PC-3 (cell line): ENCODE results near the gene DNAH2. TPM values are rescaled to one million over a fixed set of nuclear protein-coding genes. Genes with fewer than 3 reads are reported as not detected.

Experiments
- ATAC-seq: fragments of 200-7000 bp; cut with Tn5 transposase; 2 replicates; pipeline ENCODE4 v1.9.1; 2020; ENCODE audit warnings: mild to moderate bottlenecking, moderate library complexity
- BruUV-seq: library from RNA; stranded (reverse); fragments of 400-500 nt; replicated peaks from 2 replicates; lab custom pipeline; 2021; lab: Mats Ljungman, UMichigan
- CTCF ChIA-PET: fragments of 300-600 bp; sonication (Branson Sonifier 250); formaldehyde crosslinking; loops from one replicate; lab custom pipeline; 2022; ENCODE audit warnings: antibody characterized with exemption; lab: Charles Lee
- POLR2A ChIA-PET: fragments of 300-600 bp; sonication (Branson Sonifier 250); formaldehyde crosslinking; loops from one replicate; lab custom pipeline; 2022; ENCODE audit warnings: antibody characterized with exemption; ENCODE audit not compliant: unreplicated experiment; lab: Charles Lee
- DNase-seq: peaks from one replicate; pipeline ENCODE4 v3.0.0-alpha.2; 2015
- H2AFZ ChIP-seq: fragments of 300-600 bp; sonication (generic); 2 replicates; pipeline ENCODE4 v1.6.0; 2016; ENCODE audit warnings: antibody characterized with exemption, low read length
- H3F3A ChIP-seq: fragments of 300-600 bp; sonication (generic); one replicate; pipeline ENCODE4 v1.6.0; 2017; ENCODE audit warnings: antibody characterized with exemption, low read length, control low read depth, mild to moderate bottlenecking; ENCODE audit not compliant: unreplicated experiment
- H3K27ac ChIP-seq: fragments of 300-600 bp; sonication (generic); 2 replicates; pipeline ENCODE4 v1.5.1; 2016; ENCODE audit warnings: mild to moderate bottlenecking, low read length
- H3K27me3 ChIP-seq: fragments of 300-600 bp; sonication (generic); 2 replicates; pipeline ENCODE4 v1.6.1; 2016; ENCODE audit warnings: low read length, mixed read lengths
- H3K36me3 ChIP-seq: fragments of 300-600 bp; sonication (generic); 2 replicates; pipeline ENCODE4 v1.6.1; 2016; ENCODE audit warnings: low read depth, mixed run types, low read length, mixed read lengths
- H3K4me1 ChIP-seq: fragments of 300-600 bp; sonication (generic); 2 replicates; pipeline ENCODE4 v1.5.1; 2016; ENCODE audit warnings: low read length; ENCODE audit not compliant: insufficient read depth
- H3K4me2 ChIP-seq: fragments of 300-600 bp; sonication (generic); 2 replicates; pipeline ENCODE4 v1.6.0; 2016; ENCODE audit warnings: low read length
- H3K4me3 ChIP-seq: fragments of 300-600 bp; sonication (generic); 2 replicates; pipeline ENCODE4 v1.5.1; 2016; ENCODE audit warnings: mild to moderate bottlenecking, low read length, mixed read lengths
- H3K79me2 ChIP-seq: fragments of 300-600 bp; sonication (generic); 2 replicates; pipeline ENCODE4 v1.6.1; 2017; ENCODE audit warnings: low read length, mixed read lengths
- H3K9ac ChIP-seq: fragments of 300-600 bp; sonication (generic); 2 replicates; pipeline ENCODE4 v1.6.0; 2016; ENCODE audit warnings: mild to moderate bottlenecking, low read length
- H3K9me2 ChIP-seq: fragments of 300-600 bp; sonication (generic); replicated peaks from 2 replicates; pipeline ENCODE4 v1.6.1; 2016; ENCODE audit warnings: mixed run types, low read length, mixed read lengths
- H3K9me3 ChIP-seq: fragments of 300-600 bp; sonication (generic); 2 replicates; pipeline ENCODE4 v1.6.1; 2016; ENCODE audit warnings: low read length, mixed read lengths
- H4K20me1 ChIP-seq: fragments of 300-600 bp; sonication (generic); 2 replicates; pipeline ENCODE4 v1.6.1; 2016; ENCODE audit warnings: low read length, mixed read lengths
- EZH2 ChIP-seq: fragments of 300-600 bp; sonication (generic); IDR thresholded peaks from one replicate; pipeline ENCODE4 v1.6.1; 2017; ENCODE audit warnings: antibody characterized with exemption, mild to moderate bottlenecking, low read length; ENCODE audit not compliant: unreplicated experiment
- EZH2phosphoT487 ChIP-seq: fragments of 300-600 bp; sonication (generic); IDR thresholded peaks from 2 replicates; pipeline ENCODE4 v1.6.1; 2018; ENCODE audit warnings: mild to moderate bottlenecking, antibody characterized with exemption, low read length, borderline replicate concordance
- intact Hi-C: fragments of 100-400 bp; cut with micrococcal nuclease; formaldehyde crosslinking; loops from 2 replicates; pipeline ENCODE4 v1.9.0; 2023
- total RNA-seq: library from RNA; depleted of rRNA; stranded (reverse); fragments of >200 nt; gene quantifications from 2 replicates; pipeline ENCODE4 v1.2.3, GENCODE V29; 2014
- TF ChIP-seq, protein P1 (sequence below): fragments of 300-600 bp; sonication (generic); conservative IDR thresholded peaks from 2 replicates; pipeline ENCODE4 v1.5.1; 2017; ENCODE audit warnings: antibody characterized with exemption, low read depth, mild to moderate bottlenecking, low read length

The DNAH2 gene
- total RNA-seq, 1 experiment from 2014 or later: 0.62 TPM

DNA sequence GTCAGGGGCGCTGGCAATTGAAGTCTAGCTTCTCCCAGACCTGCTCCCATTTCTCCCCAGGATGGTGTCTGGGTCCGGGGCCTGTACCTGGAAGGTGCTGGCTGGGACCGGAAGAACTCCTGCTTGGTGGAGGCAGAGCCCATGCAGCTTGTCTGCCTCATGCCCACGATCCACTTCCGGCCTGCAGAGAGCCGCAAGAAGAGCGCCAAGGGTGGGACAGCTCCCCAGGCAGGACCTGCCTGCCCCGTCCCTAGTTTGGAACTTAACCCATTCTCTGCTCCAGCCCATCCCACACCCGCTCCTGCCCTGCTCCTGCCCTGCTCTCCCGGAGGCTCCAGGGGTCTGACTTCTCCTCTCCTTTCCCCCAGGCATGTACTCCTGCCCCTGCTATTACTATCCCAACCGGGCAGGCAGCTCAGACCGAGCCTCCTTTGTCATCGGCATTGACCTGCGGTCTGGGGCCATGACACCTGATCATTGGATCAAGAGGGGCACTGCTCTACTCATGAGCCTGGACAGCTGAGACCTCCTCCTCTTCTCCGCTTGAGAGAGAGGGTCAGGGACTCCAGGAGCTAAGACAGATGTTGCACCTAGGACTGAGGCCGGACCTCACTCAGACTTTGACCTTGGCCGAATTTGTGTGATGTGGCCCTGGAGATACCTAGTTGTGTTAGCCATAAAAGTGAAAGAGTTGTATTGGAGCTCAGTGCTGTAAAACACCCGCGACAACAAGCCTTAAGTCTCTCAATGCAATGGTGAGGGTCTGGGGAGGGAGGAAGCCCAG lies 115.7 kb downstream of the DNAH2 start:
- Histone ChIP-seq H3K27ac (no peak overlapping the region), H3K4me2 (peak overlapping the region; percentile 85), H3K36me3 (no peaks in the 10 kb centered on the region), H2AFZ (peak overlapping the region; percentile 83; the same call in 1 of the 2 replicates), H3K4me3 (peak overlapping the region; percentile 83; the same call in 1 of the 2 replicates), H3K4me1 (peaks cover 18% of the 10 kb centered on the region), H3K9me2 (no peaks in the 10 kb centered on the region), H3K9me3 (no peaks in the 10 kb centered on the region), H3K79me2 (no peaks in the 10 kb centered on the region), H3K27me3 (no peaks in the 10 kb centered on the region), H4K20me1 (no peaks in the 10 kb centered on the region), H3F3A (no peaks in the 10 kb centered on the region), H3K9ac (no peak overlapping the region)
- DNase-seq (no peak), ATAC-seq (no peak)
- intact Hi-C loops: no loop called here
- CTCF ChIA-PET: interaction anchor here (0.6 kb wide), 1 partner anchor 89 kb away, joined by 3 read pairs; no protein-coding TSS in a partner anchor
- TF ChIP-seq, protein P1, sequence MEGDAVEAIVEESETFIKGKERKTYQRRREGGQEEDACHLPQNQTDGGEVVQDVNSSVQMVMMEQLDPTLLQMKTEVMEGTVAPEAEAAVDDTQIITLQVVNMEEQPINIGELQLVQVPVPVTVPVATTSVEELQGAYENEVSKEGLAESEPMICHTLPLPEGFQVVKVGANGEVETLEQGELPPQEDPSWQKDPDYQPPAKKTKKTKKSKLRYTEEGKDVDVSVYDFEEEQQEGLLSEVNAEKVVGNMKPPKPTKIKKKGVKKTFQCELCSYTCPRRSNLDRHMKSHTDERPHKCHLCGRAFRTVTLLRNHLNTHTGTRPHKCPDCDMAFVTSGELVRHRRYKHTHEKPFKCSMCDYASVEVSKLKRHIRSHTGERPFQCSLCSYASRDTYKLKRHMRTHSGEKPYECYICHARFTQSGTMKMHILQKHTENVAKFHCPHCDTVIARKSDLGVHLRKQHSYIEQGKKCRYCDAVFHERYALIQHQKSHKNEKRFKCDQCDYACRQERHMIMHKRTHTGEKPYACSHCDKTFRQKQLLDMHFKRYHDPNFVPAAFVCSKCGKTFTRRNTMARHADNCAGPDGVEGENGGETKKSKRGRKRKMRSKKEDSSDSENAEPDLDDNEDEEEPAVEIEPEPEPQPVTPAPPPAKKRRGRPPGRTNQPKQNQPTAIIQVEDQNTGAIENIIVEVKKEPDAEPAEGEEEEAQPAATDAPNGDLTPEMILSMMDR: no peak
- TF ChIP-seq EZH2 (no peak), EZH2phosphoT487 (no peak)
- BruUV-seq: no TSS peak
- POLR2A ChIA-PET: interaction anchor here (0.6 kb wide), 1 partner anchor 29 kb away, joined by 4 read pairs; no protein-coding TSS in a partner anchor

DNA sequence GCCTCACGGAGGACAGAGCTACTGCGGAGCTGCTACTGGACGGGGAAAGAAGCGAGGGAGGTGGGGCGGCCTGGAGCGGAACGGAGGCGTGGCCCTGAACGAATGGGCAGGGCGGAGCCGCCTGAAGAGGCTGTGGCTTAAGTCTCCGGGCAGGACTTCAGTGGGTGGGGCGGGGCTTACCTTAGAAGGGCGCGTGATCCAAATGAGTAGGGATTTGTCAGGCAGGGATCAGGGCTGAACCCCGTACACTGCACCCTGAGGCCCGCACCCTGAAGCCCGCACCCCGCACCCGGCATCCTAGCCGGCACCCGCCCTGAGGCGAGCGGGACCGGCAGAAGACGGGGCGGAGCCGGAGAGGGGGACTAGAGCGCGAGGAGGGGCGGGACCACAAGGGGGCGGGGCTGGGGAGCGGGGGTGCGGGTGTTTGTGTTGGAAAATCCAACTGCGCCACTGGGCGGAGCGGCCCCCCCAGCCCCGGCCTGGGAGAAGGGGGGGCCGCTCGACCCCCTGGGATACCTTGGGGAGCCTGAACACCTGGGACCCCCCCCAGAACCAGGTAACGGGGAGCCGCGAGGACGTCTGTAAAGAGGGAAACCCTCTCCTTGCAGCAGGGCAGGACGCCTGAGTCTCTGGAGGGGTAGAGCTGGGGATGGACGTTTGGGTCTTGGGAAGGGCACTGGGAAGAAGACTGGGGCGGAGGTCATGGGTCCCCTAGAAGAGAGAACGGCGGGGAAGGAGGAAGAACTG lies 116.4 kb downstream of the DNAH2 start, which contains the start of gene KDM6B:
Gene KDM6B (plus strand): TSS at position 423 of the 747 bp plus-strand sequence. CDS start 11,338 bp downstream, outside the sequence.
- ATAC-seq (peak; percentile 62), DNase-seq (peak; percentile 83)
- no TSS peak for BruUV-seq
- H3K27me3 ChIP-seq: no peaks in the 10 kb centered on the region
- no peaks in the 10 kb centered on the region for H4K20me1 ChIP-seq
- H3K4me1 ChIP-seq: peaks cover 23% of the 10 kb centered on the region
- POLR2A ChIA-PET: interaction anchor here (0.6 kb wide), 2 partner anchors 17 to 30 kb away, joined by 4 read pairs; no protein-coding TSS in a partner anchor
- no peaks in the 10 kb centered on the region for H3K9me3 ChIP-seq
- no peaks in the 10 kb centered on the region for H3K36me3 ChIP-seq
- intact Hi-C loops: loop anchor here (2.0 kb wide), 1 partner anchor 23 kb away; the partner anchor contains the start of gene NAA38
- peak within 1 kb of the TSS; percentile 60 for H3K27ac ChIP-seq
- no peak for TF ChIP-seq EZH2phosphoT487
- no peak for TF ChIP-seq EZH2
- TF ChIP-seq, protein P1: no peak
- no peaks in the 10 kb centered on the region for H3K9me2 ChIP-seq
- H3K4me3 ChIP-seq: peak within 1 kb of the TSS; percentile 83
- peak within 1 kb of the TSS; percentile 83 for H2AFZ ChIP-seq
- H3K4me2 ChIP-seq: peak within 1 kb of the TSS; percentile 85
- H3K9ac ChIP-seq: peak within 1 kb of the TSS; percentile 44
- H3K79me2 ChIP-seq: peaks cover 6% of the 10 kb centered on the region
- CTCF ChIA-PET: interaction anchor here (0.6 kb wide), 1 partner anchor 90 kb away, joined by 3 read pairs; no protein-coding TSS in a partner anchor
- H3F3A ChIP-seq: no peaks in the 10 kb centered on the region
